OCI-LY3 (cell line): ENCODE measurements around the gene URB1.

Source experiments
- CTCF ChIP-seq: fragments of 200-600, 300-600 bp; sonication (generic); IDR thresholded peaks from 2 replicates; pipeline ENCODE4 v1.5.1; 2014; ENCODE audit warnings: antibody characterized with exemption, low read length, low read depth
- EZH2phosphoT487 ChIP-seq: fragments of 200-600 bp; shearing (Covaris generic); IDR thresholded peaks from 2 replicates; pipeline ENCODE4 v1.6.1; 2018; ENCODE audit warnings: antibody characterized with exemption, mixed run types, low read depth

- no peak for TF ChIP-seq CTCF
- TF ChIP-seq EZH2phosphoT487: no peak
Measured at GRCh38 chr21:32410916-32411315, 18.1 kb upstream of the URB1 start.
